GM10248 (cell line): ENCODE data around the gene SOWAHD.

ENCODE experiments used
- CTCF ChIA-PET: fragments of 300-600 bp; sonication (Branson Sonifier 250); formaldehyde crosslinking; extraction: SDS; loops from one replicate; lab custom pipeline; 2021; ENCODE audit warnings: antibody characterized with exemption; lab: Yijun Ruan, JAX
- POLR2A ChIA-PET: fragments of 350-650 bp; sonication (Branson Sonifier 250); formaldehyde crosslinking; extraction: SDS; loops from one replicate; lab custom pipeline; 2020; ENCODE audit warnings: antibody characterized with exemption; lab: Yijun Ruan, JAX
- DNase-seq: peaks from one replicate; pipeline ENCODE4 v3.0.0; 2012; ENCODE audit errors: extremely low spot score
- CTCF ChIP-seq: IDR thresholded peaks from 2 replicates; pipeline ENCODE4 v1.5.1; 2012; ENCODE audit warnings: mild to moderate bottlenecking, low read depth; ENCODE audit errors: extremely low read depth, missing control alignments, control extremely low read depth

Gene SOWAHD

DNA sequence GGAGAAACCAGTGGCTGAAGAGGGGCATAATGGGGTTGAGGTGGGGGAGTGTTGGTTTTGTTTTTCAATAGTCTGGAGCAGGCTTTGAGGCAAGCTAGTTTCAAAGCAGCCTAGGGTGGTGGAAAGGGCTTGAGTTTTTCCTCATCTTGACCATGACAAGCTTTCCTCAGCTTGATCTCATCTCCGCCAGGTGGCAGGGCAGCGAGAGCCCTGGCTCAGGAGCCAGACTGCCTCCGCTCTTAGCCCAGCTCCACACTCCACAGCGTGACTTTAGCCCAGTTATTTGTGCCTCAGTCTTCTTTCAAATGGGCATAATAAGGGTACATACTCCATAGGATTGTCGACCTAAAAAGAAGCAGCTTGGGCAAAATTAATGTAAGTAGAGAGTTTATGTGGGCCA lies 29.9 kb upstream of the SOWAHD start:
- DNase-seq: no peak
- CTCF ChIA-PET: interaction anchor here (1.1 to 4.2 kb wide), 18 partner anchors 10 to 250 kb away, joined by 3 to 25 read pairs (median 4); partner anchors contain the start of gene SEPTIN6
- POLR2A ChIA-PET: interaction anchor here (1.1 kb wide), 1 partner anchor 36 kb away, joined by 7 read pairs; the partner anchor contains the start of gene SEPTIN6
- TF ChIP-seq CTCF: no peak

DNA sequence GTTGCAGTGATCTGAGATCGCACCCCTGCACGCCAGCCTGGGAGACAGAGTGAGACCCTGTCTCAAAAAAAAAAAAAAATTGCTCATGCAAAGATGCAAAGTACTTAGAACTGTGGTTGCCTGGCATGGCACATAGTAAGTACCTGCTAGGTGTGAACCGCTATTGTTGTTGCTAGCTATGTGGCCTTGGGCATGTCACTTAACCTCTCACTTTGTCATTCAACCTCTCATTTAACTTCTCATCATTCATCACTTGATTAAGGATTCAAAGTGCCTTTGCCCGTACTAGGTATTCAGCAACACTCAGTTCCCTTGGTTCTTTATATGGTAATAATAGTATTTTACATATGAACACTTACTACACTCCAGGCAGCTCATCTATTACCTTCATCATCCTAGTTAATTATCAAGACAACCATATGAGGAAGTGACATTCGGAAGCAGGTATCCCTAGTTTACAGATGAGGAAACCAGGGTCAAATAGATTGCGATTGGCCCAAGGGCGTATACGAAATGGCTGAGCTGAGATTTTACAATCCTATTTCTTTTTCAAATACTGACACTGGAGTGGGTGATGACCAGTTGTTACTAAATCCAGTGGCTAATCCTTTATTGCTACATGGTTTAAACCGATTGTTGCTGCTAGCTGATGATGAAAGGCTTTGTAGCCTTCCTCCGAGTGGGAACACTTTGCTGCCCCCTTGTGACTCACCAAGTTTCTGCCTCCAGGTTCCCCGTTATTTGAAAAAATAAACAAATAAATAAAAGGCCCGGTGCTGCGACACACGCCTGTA lies 28.8 kb upstream of the SOWAHD start:
- ChIA-PET POLR2A (no interaction called here), CTCF (interaction anchor here (0.6 to 4.2 kb wide), 34 partner anchors 11 to 251 kb away, joined by 3 to 25 read pairs (median 4); partner anchors contain the start of gene SEPTIN6)

GRCh38 chrX:119734897-119735339 lies 23.5 kb upstream of the SOWAHD start:
- no peak for DNase-seq
- CTCF ChIA-PET: interaction anchor here (1.2 to 2.9 kb wide), 3 partner anchors 9 to 19 kb away, joined by 3 to 10 read pairs (median 3); no protein-coding TSS in a partner anchor
- TF ChIP-seq CTCF: no peak
- POLR2A ChIA-PET: no interaction called here

More for the DNA sequence above, 28.8 kb upstream of the SOWAHD start:
- TF ChIP-seq CTCF: peak; percentile 74
- DNase-seq: peak; percentile 59

DNA sequence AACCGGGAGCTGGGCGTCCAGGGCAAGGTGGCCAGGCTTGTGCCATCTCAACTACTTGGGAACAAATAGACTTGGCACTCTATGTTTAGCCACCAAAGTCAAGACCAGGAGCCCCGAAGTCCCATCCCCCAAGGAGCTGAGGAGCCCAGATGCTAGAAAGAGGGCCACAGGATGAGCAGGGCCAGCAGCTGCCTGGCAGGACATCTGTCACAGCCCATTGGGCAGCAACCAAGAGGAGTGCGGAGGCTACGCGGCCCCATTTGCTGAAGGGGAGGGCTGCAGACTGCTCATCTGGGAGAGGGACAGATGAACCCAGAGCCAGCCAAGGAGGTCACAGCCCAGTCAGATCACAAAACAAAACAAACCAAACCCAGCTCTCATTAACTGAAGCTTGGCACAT lies 22.9 kb upstream of the SOWAHD start:
- no peak for DNase-seq
- ChIA-PET POLR2A (interaction anchor here (0.6 kb wide), 2 partner anchors 130 to 150 kb away, joined by 3 read pairs; no protein-coding TSS in a partner anchor), CTCF (interaction anchor here (1.0 to 2.9 kb wide), 4 partner anchors 8 to 36 kb away, joined by 3 to 10 read pairs (median 4); no protein-coding TSS in a partner anchor)
- no peak for TF ChIP-seq CTCF

DNA sequence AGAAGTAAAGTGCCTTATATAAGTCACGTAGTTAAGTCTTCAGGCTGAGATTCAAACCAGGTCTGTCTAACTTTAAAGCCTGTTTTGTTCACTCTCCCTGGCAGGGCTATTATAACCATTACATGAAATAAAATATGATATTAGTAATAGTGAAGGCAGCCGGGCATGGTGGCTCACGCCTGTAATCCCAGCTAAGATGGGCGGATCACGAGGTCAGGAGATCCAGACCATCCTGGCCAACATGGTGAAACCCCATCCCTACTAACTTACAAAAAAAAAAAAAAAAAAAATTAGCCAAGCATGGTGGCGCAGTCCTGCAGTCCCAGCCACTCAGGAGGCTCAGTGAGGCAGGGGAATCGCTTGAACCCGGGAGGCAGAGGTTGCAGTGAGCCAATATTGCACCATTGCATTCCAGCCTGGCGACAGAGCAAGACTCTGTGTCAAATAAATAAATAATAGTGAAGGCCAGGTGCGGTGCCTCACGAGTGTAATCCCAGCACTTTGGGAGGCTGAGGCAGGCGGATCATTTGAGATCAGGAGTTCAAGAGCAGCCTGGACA lies 22.1 kb upstream of the SOWAHD start:
- ChIA-PET POLR2A (interaction anchor here (0.6 kb wide), 1 partner anchor 151 kb away, joined by 3 read pairs; no protein-coding TSS in a partner anchor), CTCF (interaction anchor here (1.0 to 2.9 kb wide), 2 partner anchors 18 to 37 kb away, joined by 4 to 10 read pairs; no protein-coding TSS in a partner anchor)
- TF ChIP-seq CTCF: no peak
- no peak for DNase-seq

DNA sequence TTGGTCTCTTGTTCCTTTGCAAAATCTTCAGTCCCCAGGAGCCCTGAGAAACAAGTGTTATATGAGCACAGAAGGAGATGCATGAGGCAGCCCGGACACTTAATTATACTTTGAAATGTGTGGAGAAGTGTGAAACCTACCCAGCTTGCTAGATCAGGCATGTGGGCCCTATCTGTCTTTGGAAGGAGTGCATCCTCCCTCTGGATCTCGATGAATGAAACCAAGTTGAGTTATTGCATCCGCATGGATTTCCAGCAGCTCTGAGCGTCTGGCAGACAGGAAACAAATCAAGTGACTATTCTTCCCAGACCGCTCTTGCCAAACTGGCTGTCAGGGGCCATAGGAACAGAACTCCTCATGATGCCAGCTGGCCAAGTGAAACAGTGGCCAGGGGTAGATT lies 19.6 kb upstream of the SOWAHD start:
- ChIA-PET POLR2A (no interaction called here), CTCF (interaction anchor here (1.2 kb wide), 1 partner anchor 10 kb away, joined by 3 read pairs; no protein-coding TSS in a partner anchor)
- no peak for TF ChIP-seq CTCF
- no peak for DNase-seq
